HG03175 (cell line): ENCODE measurements around the gene CNTNAP4.

Experiments used
- ATAC-seq: cut with Tn5 transposase; IDR thresholded peaks from one replicate; pipeline ENCODE4 v1.9.1; 2021; ENCODE audit warnings: mild to moderate bottlenecking, moderate library complexity; ENCODE audit not compliant: unreplicated experiment

The CNTNAP4 gene

GRCh38 chr16:76303637-76304314 is 26.6 kb downstream of the CNTNAP4 start:
- no peak for ATAC-seq

GRCh38 chr16:76309639-76310335 is 32.6 kb downstream of the CNTNAP4 start:
- no peak for ATAC-seq

- no peak for ATAC-seq
Observed at GRCh38 chr16:76311260-76311659, 34.1 kb downstream of the CNTNAP4 start.

- ATAC-seq, result no peak
Observed at GRCh38 chr16:76318565-76318964, 41.4 kb downstream of the CNTNAP4 start.

GRCh38 chr16:76329106-76329505 is 51.9 kb downstream of the CNTNAP4 start:
- ATAC-seq, result no peak

- no peak for ATAC-seq
Observed at GRCh38 chr16:76335180-76335974, 58.2 kb downstream of the CNTNAP4 start.

- no peak for ATAC-seq
Observed at GRCh38 chr16:76336112-76336511, 58.9 kb downstream of the CNTNAP4 start.

GRCh38 chr16:76338472-76338871 is 61.3 kb downstream of the CNTNAP4 start:
- ATAC-seq, result no peak

GRCh38 chr16:76343769-76344168 is 66.6 kb downstream of the CNTNAP4 start:
- no peak for ATAC-seq

GRCh38 chr16:76345163-76345661 is 68.0 kb downstream of the CNTNAP4 start:
- no peak for ATAC-seq

GRCh38 chr16:76346210-76346609 is 69.0 kb downstream of the CNTNAP4 start:
- no peak for ATAC-seq

- ATAC-seq, result no peak
Observed at GRCh38 chr16:76351441-76351840, 74.2 kb downstream of the CNTNAP4 start.

GRCh38 chr16:76360404-76360803 is 83.2 kb downstream of the CNTNAP4 start:
- no peak for ATAC-seq

- ATAC-seq, result no peak
Observed at GRCh38 chr16:76370344-76370743, 93.1 kb downstream of the CNTNAP4 start.

GRCh38 chr16:76371441-76371840 is 94.2 kb downstream of the CNTNAP4 start:
- no peak for ATAC-seq

GRCh38 chr16:76373998-76374397 is 96.8 kb downstream of the CNTNAP4 start:
- no peak for ATAC-seq

GRCh38 chr16:76376988-76377387 is 99.8 kb downstream of the CNTNAP4 start:
- ATAC-seq, result no peak

GRCh38 chr16:76378020-76378419 is 100.8 kb downstream of the CNTNAP4 start:
- ATAC-seq, result no peak

- no peak for ATAC-seq
Observed at GRCh38 chr16:76381096-76381495, 103.9 kb downstream of the CNTNAP4 start.

- no peak for ATAC-seq
Observed at GRCh38 chr16:76385601-76386230, 108.5 kb downstream of the CNTNAP4 start.

GRCh38 chr16:76386784-76387183 is 109.6 kb downstream of the CNTNAP4 start:
- no peak for ATAC-seq
